ENCODE measurements around the gene RBMS1.

GRCh38 chr2:160402501-160402900 lies 91.1 kb downstream of the RBMS1 start:
- TF ChIP-seq CTCF (IDR thresholded peaks at IDR 0.05) (no peak), POLR2A (IDR thresholded peaks at IDR 0.05) (no peak)

Data from right lobe of liver (tissue), 4 donors.